ENCODE data around the gene PEX14.

DNA sequence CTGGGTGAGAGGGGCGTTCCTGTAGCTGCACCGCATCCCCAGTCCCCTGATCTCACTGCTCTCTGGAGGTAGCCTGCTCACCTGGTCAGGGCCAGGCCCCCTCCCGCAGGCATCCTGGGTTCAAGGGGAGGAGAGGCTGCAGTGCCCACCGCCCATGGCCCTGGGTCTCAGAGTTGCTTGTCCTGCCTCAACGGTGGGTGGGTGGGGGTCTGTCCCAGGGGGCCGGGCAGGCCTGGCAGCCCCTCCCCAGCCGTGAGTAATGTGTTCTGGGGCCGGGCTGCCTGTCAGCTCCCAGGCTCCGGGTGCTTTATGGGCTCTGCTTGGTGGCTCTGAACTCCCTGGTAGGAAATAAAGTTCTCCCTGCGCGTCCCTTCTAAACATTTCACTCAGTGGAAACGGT, 194.8 kb downstream of the PEX14 start:
- TF ChIP-seq, protein P1, sequence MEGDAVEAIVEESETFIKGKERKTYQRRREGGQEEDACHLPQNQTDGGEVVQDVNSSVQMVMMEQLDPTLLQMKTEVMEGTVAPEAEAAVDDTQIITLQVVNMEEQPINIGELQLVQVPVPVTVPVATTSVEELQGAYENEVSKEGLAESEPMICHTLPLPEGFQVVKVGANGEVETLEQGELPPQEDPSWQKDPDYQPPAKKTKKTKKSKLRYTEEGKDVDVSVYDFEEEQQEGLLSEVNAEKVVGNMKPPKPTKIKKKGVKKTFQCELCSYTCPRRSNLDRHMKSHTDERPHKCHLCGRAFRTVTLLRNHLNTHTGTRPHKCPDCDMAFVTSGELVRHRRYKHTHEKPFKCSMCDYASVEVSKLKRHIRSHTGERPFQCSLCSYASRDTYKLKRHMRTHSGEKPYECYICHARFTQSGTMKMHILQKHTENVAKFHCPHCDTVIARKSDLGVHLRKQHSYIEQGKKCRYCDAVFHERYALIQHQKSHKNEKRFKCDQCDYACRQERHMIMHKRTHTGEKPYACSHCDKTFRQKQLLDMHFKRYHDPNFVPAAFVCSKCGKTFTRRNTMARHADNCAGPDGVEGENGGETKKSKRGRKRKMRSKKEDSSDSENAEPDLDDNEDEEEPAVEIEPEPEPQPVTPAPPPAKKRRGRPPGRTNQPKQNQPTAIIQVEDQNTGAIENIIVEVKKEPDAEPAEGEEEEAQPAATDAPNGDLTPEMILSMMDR (IDR thresholded peaks at IDR 0.05 in 4 of 5, conservative IDR thresholded peaks at IDR 0.05 in 1 of 5): no peak
- TF ChIP-seq POLR2A (IDR thresholded peaks at IDR 0.05): no peak
